Measurements from ENCODE around the gene PRKG1.
"Not testable (repeated sequence)": the region's sequence is repeated elsewhere in the genome, so short reads cannot be mapped to it uniquely, and the experiment has no call there.

Gene PRKG1

GRCh38 chr10:51397695-51398094, 323.4 kb downstream of the PRKG1 start:
- DNase-seq: no peak

- no peak for DNase-seq
Measured at GRCh38 chr10:51399840-51400239, 325.6 kb downstream of the PRKG1 start.

- DNase-seq: no peak
Measured at GRCh38 chr10:51400392-51401096, 326.3 kb downstream of the PRKG1 start.

GRCh38 chr10:51403521-51403920, 329.2 kb downstream of the PRKG1 start:
- no peak for DNase-seq

GRCh38 chr10:51405580-51406351, 331.5 kb downstream of the PRKG1 start:
- DNase-seq: no peak

GRCh38 chr10:51406581-51406980, 332.3 kb downstream of the PRKG1 start:
- no peak for DNase-seq

GRCh38 chr10:51416494-51416893, 342.2 kb downstream of the PRKG1 start:
- no peak for DNase-seq

- no peak for DNase-seq
Measured at GRCh38 chr10:51419196-51420093, 345.2 kb downstream of the PRKG1 start.

- DNase-seq: no peak
Measured at GRCh38 chr10:51421853-51422252, 347.6 kb downstream of the PRKG1 start.

- no peak for DNase-seq
Measured at GRCh38 chr10:51422311-51423120, 348.2 kb downstream of the PRKG1 start.

- DNase-seq: no peak
Measured at GRCh38 chr10:51423121-51423452, 348.8 kb downstream of the PRKG1 start.

- no peak for DNase-seq
Measured at GRCh38 chr10:51425431-51425830, 351.1 kb downstream of the PRKG1 start.

- DNase-seq: no peak
Measured at GRCh38 chr10:51427758-51428157, 353.5 kb downstream of the PRKG1 start.

- no peak for DNase-seq
Measured at GRCh38 chr10:51430506-51430905, 356.2 kb downstream of the PRKG1 start.

- no peak for DNase-seq
Measured at GRCh38 chr10:51433949-51434475, 359.7 kb downstream of the PRKG1 start.

- no peak for DNase-seq
Measured at GRCh38 chr10:51436805-51437204, 362.5 kb downstream of the PRKG1 start.

GRCh38 chr10:51439645-51440044, 365.4 kb downstream of the PRKG1 start:
- no peak for DNase-seq

GRCh38 chr10:51445588-51445987, 371.3 kb downstream of the PRKG1 start:
- no peak for DNase-seq

- no peak for DNase-seq
Measured at GRCh38 chr10:51447119-51447518, 372.8 kb downstream of the PRKG1 start.

- DNase-seq: not testable (repeated sequence)
Measured at GRCh38 chr10:51455762-51456161, 381.5 kb downstream of the PRKG1 start.

GRCh38 chr10:51459476-51459875, 385.2 kb downstream of the PRKG1 start:
- DNase-seq: no peak

GRCh38 chr10:51462076-51462779, 387.9 kb downstream of the PRKG1 start:
- no peak for DNase-seq

Measured in activated CD4-positive, CD25-positive, alpha-beta regulatory T cell (primary cell).